Parathyroid adenoma (tissue), 2 donors: ENCODE results near the gene SIRT3.

Experiments used
- H2AFZ ChIP-seq: fragments of 300-600 bp; sonication (generic); one replicate; pipeline ENCODE4 v1.7.0; 2017; ENCODE audit warnings: antibody characterized with exemption, mild to moderate bottlenecking
- H3K27ac ChIP-seq: fragments of 300-600 bp; sonication (generic); one replicate; pipeline ENCODE4 v1.7.0; 2017
- H3K27me3 ChIP-seq: fragments of 300-600 bp; sonication (generic); one replicate; pipeline ENCODE4 v1.7.0; 2017; ENCODE audit warnings: low read length; ENCODE audit not compliant: control insufficient read depth, insufficient read depth
- H3K36me3 ChIP-seq: fragments of 300-600 bp; sonication (generic); one replicate; pipeline ENCODE4 v1.7.0; 2017; ENCODE audit warnings: low read length; ENCODE audit not compliant: control insufficient read depth, insufficient read depth
- H3K4me1 ChIP-seq: fragments of 300-600 bp; sonication (generic); one replicate; pipeline ENCODE4 v1.7.0; 2017; ENCODE audit warnings: control low read depth
- H3K4me2 ChIP-seq: fragments of 300-600 bp; sonication (generic); one replicate; pipeline ENCODE4 v1.7.0; 2017; ENCODE audit warnings: low read length
- H3K4me3 ChIP-seq: fragments of 300-600 bp; sonication (generic); one replicate; pipeline ENCODE4 v1.7.0; 2017; ENCODE audit warnings: low read depth, low read length
- H3K79me2 ChIP-seq: fragments of 300-600 bp; sonication (generic); one replicate; pipeline ENCODE4 v1.7.0; 2017; ENCODE audit warnings: control low read depth
- H3K9ac ChIP-seq: fragments of 300-600 bp; sonication (generic); one replicate; pipeline ENCODE4 v1.7.0; 2017; ENCODE audit warnings: mild to moderate bottlenecking
- H3K9me3 ChIP-seq: fragments of 300-600 bp; sonication (generic); one replicate; pipeline ENCODE4 v1.7.0; 2017; ENCODE audit warnings: low read length; ENCODE audit not compliant: control insufficient read depth
- CTCF ChIP-seq: fragments of 300-600 bp; sonication (generic); IDR thresholded peaks from one replicate; pipeline ENCODE4 v1.7.0; 2017; ENCODE audit warnings: antibody characterized with exemption, mild to moderate bottlenecking
- donor health status: primary hyperparathyroidism.

The SIRT3 gene

DNA sequence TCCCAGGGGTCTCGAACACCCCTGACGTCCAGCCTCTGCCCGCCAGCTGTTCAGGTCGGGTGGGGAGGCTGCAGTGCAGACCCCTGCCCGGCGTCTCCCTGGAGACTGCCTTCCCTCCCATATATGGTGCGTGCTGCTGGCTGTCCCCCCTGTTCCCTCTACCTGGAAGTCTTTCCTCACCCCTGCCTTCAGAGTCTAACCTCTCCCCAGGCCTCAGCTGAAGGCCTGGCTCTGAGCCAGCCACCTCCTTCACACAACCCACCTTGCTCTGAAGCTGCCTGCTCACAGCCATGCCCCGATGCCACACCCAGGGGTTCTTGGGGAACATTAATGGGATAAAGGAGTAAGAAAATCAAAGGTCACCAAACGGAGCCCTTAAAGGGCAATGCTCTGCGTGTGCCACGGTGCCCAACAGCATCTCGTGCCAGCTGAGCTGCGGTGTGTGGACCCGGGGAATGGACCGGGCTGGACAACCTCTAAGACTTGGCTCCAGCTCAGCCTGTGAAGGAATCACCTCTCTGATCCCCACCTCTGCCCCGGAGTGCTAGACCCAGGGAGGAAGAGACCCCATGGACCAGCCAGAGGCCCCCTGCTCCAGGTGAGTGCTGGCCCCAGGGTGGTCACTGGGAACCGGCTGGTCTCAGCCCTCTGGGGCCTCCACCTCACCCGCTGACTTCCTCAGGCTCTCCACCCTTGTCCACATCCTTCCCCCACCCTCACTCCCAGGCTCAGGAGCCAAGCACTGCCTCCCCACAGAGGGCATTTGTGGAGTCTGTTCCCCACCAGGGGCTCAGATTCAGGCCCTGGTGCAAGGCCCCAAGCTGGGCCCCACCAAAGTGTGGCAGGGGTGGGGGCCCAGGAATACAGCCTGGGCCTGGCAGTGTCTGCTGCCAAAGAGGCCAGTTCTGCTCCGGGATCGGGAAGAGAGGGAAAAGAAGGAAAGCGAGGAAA lies 42.1 kb upstream of the SIRT3 start, which contains the start of gene NLRP6:
Gene NLRP6, plus strand, starts transcription at position 407 of the 951 bp plus-strand sequence. Its CDS starts 163 bp downstream, at position 570.
- Histone ChIP-seq H3K27me3 (no peaks in the 10 kb centered on the region), H3K27ac (no peak within 1 kb of the TSS), H3K9ac (no peak within 1 kb of the TSS), H3K36me3 (no peaks in the 10 kb centered on the region), H3K4me1 (no peaks in the 10 kb centered on the region), H3K4me3 (no peak within 1 kb of the TSS), H3K4me2 (no peak within 1 kb of the TSS), H3K79me2 (no peaks in the 10 kb centered on the region), H3K9me3 (no peaks in the 10 kb centered on the region), H2AFZ (no peak within 1 kb of the TSS)
- no peak for TF ChIP-seq CTCF

DNA sequence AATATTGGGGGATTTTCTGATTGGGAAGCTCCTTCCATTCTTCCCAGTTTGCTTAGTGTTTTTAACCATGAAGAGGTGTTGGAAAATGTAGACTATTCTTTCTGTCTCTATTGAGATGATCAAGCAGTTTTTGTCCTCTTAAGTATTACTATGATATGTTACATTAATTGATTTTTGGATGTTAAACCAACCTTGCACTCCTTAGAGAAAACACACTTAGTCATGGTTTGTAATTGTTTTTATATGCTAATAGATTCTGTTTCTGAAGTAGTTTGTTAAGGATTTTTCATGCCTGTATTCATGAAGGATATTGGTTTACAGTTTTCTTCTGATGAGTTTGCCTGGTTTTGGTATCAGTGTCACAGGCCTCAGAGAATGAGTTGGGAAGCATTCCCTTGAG lies 40.1 kb upstream of the SIRT3 start:
- no peak for TF ChIP-seq CTCF
- Histone ChIP-seq H3K9me3 (no peaks in the 10 kb centered on the region), H3K79me2 (no peaks in the 10 kb centered on the region), H3K27ac (no peak overlapping the region), H3K27me3 (no peaks in the 10 kb centered on the region), H3K4me2 (no peak overlapping the region), H3K9ac (no peak overlapping the region), H3K4me3 (no peak overlapping the region), H3K4me1 (no peaks in the 10 kb centered on the region), H3K36me3 (no peaks in the 10 kb centered on the region), H2AFZ (no peak overlapping the region)

GRCh38 chr11:272931-273198 lies 36.7 kb upstream of the SIRT3 start:
- Histone ChIP-seq H3K4me3 (no peak overlapping the region), H3K9me3 (no peaks in the 10 kb centered on the region), H3K79me2 (no peaks in the 10 kb centered on the region), H3K9ac (no peak overlapping the region), H3K4me2 (no peak overlapping the region), H3K4me1 (no peaks in the 10 kb centered on the region), H3K27me3 (no peaks in the 10 kb centered on the region), H3K27ac (no peak overlapping the region), H2AFZ (no peak overlapping the region), H3K36me3 (no peaks in the 10 kb centered on the region)
- TF ChIP-seq CTCF = no peak

GRCh38 chr11:272195-272930 lies 36.2 kb upstream of the SIRT3 start:
- Histone ChIP-seq H3K36me3 (no peaks in the 10 kb centered on the region), H3K4me2 (no peak overlapping the region), H2AFZ (no peak overlapping the region), H3K9me3 (no peaks in the 10 kb centered on the region), H3K9ac (no peak overlapping the region), H3K79me2 (no peaks in the 10 kb centered on the region), H3K27ac (no peak overlapping the region), H3K27me3 (no peaks in the 10 kb centered on the region), H3K4me3 (no peak overlapping the region), H3K4me1 (no peaks in the 10 kb centered on the region)
- TF ChIP-seq CTCF = no peak
